Hematopoietic multipotent progenitor cell treated with erythropoietin and hydrocortisone succinate and interleukin-3 and kit ligand, for 6 days (in vitro differentiated cells): ENCODE data around the gene CD320.
"Not testable (repeated sequence)": the region's sequence is repeated elsewhere in the genome, so short reads cannot be mapped to it uniquely, and the experiment has no call there.

Source experiments
- DNase-seq: peaks from one replicate; pipeline ENCODE4 v3.0.0-alpha.2; 2015

CD320 gene

GRCh38 chr19:8332976-8333766, 25.0 kb upstream of the CD320 start:
- no peak for DNase-seq

- peak; percentile 55 for DNase-seq
Observed at GRCh38 chr19:8331263-8331845, 23.2 kb upstream of the CD320 start.

- DNase-seq: no peak
Observed at GRCh38 chr19:8329996-8330395, 21.8 kb upstream of the CD320 start.

DNA sequence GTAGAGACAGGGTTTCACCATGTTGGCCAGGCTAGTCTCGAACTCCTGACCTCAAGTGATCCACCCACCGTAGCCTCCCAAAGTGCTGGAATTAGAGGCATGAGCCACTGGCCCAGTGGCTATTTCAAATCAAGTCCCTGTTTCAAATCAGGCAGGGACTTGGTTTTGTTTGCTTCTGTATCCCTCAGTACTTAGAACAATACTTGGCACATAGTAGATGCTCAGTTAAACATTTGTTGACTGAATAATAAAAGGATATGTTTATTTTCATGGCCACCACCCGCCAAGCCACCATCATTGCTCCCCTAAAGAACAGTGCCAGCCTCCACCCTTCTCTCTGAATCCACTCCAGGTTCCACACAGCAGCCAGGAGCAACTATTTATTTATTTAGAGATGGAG, 17.3 kb upstream of the CD320 start:
- no peak for DNase-seq

DNA sequence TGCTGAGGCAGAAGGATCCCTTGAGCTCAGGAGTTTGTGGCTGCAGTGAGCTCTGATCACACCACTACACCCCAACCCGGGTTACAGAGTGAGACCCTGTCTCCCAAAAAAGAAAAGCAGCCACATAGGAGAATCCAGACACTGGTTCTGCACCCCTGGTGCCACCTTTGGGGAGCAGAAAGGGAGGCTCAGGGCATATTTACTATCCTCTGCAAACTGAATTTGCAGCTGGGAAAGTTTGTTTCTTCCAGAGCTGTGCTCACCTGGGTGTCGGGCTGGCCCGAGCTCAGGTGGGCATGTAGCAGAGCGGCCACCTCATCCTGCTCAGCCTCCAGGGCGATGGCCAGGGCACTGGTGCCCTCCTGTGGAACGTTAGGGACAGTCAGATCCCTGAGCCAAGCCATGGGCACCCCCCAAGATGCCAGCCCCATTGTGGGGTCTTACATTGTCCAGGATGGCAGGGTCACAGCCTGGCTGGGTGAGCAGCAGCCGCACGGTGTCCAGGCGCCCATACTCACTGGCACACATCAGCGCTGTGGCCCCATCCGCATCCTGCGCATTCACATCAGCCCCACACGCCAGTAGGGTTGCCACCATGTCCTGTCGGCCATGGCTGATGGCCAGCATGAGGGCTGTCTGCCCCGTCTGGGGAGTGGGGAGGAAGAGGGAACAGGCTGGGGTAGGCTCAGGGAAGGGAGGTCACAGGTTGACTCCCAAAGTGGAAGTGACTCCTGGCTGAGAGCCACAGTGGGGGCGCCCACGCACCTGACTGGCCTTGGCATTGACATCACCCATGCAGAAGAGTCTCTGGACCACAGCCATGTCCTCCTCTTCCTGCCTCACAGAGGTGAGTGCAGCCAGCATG, 16.3 kb upstream of the CD320 start:
- DNase-seq: peak; percentile 51

GRCh38 chr19:8323781-8324185, 15.6 kb upstream of the CD320 start:
- peak; percentile 71 for DNase-seq

- no peak for DNase-seq
Observed at GRCh38 chr19:8322638-8322997, 14.5 kb upstream of the CD320 start.

- no peak for DNase-seq
Observed at GRCh38 chr19:8321986-8322637, 14.0 kb upstream of the CD320 start.

GRCh38 chr19:8321067-8321985, 13.2 kb upstream of the CD320 start, which contains the start of the genes NDUFA7 and RPS28:
Gene NDUFA7 (minus strand): TSS chr19:8321375. CDS start chr19:8321358, 17 bp downstream.
Gene RPS28 (plus strand): TSS chr19:8321496. CDS start chr19:8321531, 35 bp downstream.
- DNase-seq: peak; percentile 98

GRCh38 chr19:8320564-8321066, 12.5 kb upstream of the CD320 start:
- DNase-seq: peak; percentile 46

DNA sequence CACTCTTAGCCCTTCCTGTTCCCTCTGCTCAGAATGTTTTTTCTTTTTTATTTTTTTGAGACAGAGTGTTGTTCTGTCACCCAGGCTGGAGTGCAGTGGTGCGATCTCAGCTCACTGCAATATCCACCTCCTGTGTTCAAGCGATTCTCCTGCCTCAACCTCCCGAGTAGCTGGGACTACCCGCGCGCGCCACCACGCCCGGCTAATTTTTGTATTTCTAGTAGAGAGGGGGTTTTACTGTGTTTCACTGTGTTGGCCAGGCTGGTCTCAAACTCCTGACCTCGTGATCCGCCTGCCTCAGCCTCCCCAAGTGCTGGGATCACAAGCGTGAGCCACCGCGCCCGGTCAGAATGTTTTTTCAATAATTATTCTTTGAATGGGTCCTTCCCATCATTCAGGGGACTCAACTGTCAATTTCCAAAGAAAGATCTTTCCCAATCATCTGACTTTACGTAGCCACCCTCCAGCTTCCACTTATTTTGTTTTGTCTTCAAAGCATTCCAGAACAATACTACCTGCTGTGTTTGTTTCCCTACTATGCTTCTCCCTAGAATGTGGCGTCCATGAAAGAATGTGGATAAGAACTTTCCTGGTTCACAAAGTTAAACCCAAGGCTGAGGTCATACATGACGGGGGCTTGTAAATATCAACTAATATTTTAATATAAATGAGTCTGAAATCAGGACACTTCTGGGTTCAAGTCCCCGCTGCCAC, 11.8 kb upstream of the CD320 start:
- no peak for DNase-seq

DNA sequence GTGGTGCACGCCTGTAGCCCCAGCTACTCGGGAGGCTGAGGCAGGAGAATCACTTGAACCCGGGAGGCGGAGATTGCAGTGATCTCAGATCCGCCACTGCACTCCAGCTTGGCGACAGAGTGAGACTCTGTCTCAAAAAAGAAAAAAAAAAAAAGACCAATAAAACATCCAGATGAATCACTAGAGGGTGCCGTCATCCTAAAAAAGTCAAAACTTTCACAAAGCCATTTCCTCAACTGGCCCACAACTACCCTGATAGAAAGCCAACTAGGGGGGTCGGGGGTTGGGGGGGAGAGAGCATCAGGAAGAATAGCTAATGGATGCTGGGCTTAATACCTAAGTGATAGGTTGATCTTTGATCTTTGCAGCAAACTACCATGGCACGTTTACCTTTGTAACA, 10.7 kb upstream of the CD320 start:
- peak; percentile 44 for DNase-seq

DNA sequence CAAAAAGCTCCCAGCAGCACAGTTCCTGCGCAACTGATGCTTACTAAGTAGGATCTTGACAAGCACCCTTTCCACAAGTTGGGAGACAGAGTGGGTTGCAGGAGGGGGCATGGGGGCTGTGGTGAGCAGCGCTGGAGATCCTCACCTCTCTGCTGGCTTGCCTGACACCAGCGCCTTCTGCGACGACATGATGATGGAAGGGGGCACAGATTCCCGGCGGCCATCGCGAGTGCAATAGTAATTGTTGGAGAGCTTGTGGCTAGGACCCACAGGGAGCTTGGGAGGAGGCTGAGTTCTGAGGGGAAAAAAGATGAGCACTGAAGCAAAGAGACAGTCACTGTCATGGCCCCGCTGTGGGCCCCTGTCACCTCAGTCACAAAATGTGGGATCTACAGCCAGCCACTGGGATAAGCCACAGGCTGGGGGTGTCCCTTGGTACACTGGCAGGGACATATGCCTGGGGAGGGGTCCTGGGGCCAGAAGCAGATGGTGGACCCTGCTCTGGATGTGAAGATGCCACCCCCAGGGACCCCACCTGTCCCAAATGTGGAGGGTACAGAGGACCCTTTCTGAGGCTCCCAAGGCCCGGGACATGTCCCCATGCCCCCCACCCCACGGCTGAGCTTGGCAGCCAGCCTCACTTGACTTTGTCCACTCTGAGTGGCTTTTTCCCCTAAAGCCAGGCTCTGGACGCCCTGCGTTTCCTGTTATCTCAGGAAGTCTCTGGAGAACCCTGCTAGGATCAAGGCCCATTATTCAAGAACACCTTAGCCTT, 8.4 kb upstream of the CD320 start:
- DNase-seq: no peak

DNA sequence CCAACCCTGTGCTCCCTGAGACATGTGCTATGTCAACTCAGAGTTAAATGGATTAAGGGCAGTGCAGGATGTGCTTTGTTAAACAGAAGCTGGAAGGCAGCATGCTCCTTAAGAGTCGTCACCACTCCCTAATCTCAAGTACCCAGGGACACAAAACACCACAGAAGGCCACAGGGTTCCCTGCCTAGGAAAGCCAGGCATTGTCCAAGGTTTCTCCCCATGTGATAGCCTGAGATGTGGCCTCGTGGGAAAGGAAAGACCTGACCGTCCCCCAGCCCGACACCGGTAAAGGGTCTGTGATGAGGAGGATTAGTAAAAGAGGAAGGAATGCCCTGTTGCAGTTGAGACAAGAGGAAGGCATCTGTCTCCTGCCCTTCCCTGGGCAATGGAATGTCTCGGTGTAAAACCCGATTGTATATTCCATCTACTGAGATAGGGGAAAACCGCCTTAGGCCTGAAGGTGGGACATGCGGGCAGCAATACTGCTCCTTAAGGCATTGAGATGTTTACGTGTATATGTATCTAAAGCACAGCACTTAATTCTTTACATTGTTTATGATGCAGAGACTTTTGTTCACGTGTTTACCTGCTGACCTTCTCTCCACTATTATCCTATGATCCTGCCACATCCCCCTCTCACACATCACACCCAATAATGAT, 7.0 kb upstream of the CD320 start:
- DNase-seq: not testable (repeated sequence)

GRCh38 chr19:8311461-8312260, 3.5 kb upstream of the CD320 start:
- peak; percentile 84 for DNase-seq

- no peak for DNase-seq
Observed at GRCh38 chr19:8310342-8311055, 2.3 kb upstream of the CD320 start.

- no peak for DNase-seq
Observed at GRCh38 chr19:8308891-8309291, 733 bp upstream of the CD320 start.

DNA sequence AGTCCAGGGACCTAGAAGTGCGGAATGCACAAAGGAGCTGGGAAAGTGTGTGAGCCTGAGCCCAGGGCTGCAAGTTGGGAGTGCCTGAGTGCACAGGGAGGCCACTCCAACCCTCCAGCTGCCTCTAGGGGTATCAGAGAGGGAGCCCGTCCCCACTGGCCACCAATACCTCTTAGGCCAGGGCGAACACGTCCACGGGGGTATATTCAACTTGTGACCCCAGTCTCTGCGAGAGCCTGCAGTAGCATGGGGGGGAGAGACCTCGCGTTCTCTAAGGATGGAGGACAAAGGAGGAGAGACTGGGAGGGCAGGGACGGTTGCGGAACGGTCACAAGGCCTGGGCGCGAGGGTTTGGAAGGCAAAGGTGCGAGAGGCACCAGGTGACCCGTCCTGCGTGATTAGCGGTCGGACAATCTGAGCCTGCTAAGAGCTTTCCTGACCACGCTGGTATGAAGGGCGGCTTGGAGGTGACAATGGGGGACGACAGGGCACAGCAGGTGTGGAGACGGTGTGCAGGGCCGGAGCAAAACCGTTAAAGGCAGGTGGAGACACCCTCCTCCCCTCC, 676 bp downstream of the CD320 start:
- DNase-seq: peak; percentile 26
